SIG-M5 treated with dmso at 0.1 percent for 504 hours (cell line): ENCODE results near the gene NTM.
"Not testable (repeated sequence)": the region's sequence is repeated elsewhere in the genome, so short reads cannot be mapped to it uniquely, and the experiment has no call there.

Experiments
- DNase-seq: peaks from one replicate; lab custom pipeline; 2025; ENCODE audit not compliant: unreplicated experiment; lab: John Stamatoyannopoulos, UW

Gene NTM

GRCh38 chr11:132052904-132053303, 682.5 kb downstream of the NTM start:
- DNase-seq: no peak

- no peak for DNase-seq
These were observed 684.4 kb downstream of the NTM start for GRCh38 chr11:132054822-132055221.

GRCh38 chr11:132055296-132055695, 684.9 kb downstream of the NTM start:
- no peak for DNase-seq

GRCh38 chr11:132056689-132057088, 686.3 kb downstream of the NTM start:
- DNase-seq: no peak

GRCh38 chr11:132057266-132057665, 686.9 kb downstream of the NTM start:
- DNase-seq: no peak

GRCh38 chr11:132058211-132058772, 687.9 kb downstream of the NTM start:
- peak; percentile 75 for DNase-seq

- no peak for DNase-seq
These were observed 690.2 kb downstream of the NTM start for GRCh38 chr11:132060567-132060966.

- DNase-seq: no peak
These were observed 691.6 kb downstream of the NTM start for GRCh38 chr11:132062031-132062430.

GRCh38 chr11:132062541-132062940, 692.1 kb downstream of the NTM start:
- DNase-seq: no peak

GRCh38 chr11:132064987-132065620, 694.7 kb downstream of the NTM start:
- DNase-seq: no peak

- DNase-seq: no peak
These were observed 698.1 kb downstream of the NTM start for GRCh38 chr11:132068556-132068955.

- DNase-seq: not testable (repeated sequence)
These were observed 699.2 kb downstream of the NTM start for GRCh38 chr11:132069593-132069992.

GRCh38 chr11:132070907-132071306, 700.5 kb downstream of the NTM start:
- DNase-seq: not testable (repeated sequence)

GRCh38 chr11:132072044-132072857, 701.8 kb downstream of the NTM start:
- no peak for DNase-seq

- no peak for DNase-seq
These were observed 702.4 kb downstream of the NTM start for GRCh38 chr11:132072858-132073211.

GRCh38 chr11:132073787-132074186, 703.4 kb downstream of the NTM start:
- DNase-seq: no peak

- DNase-seq: no peak
These were observed 705.0 kb downstream of the NTM start for GRCh38 chr11:132075447-132075846.

GRCh38 chr11:132077416-132077815, 707.0 kb downstream of the NTM start:
- no peak for DNase-seq

- no peak for DNase-seq
These were observed 708.1 kb downstream of the NTM start for GRCh38 chr11:132078264-132079076.

- DNase-seq: no peak
These were observed 709.7 kb downstream of the NTM start for GRCh38 chr11:132080127-132080526.

- DNase-seq: no peak
These were observed 712.2 kb downstream of the NTM start for GRCh38 chr11:132082566-132082965.
